NCI-H128 (cell line): ENCODE measurements around the gene INHBB.

Experiments
- DNase-seq: peaks from one replicate; lab custom pipeline; 2025; ENCODE audit not compliant: unreplicated experiment; lab: John Stamatoyannopoulos, UW

INHBB gene

GRCh38 chr2:120354467-120354866, 8.5 kb downstream of the INHBB start:
- no peak for DNase-seq

GRCh38 chr2:120354935-120355779, 9.2 kb downstream of the INHBB start:
- no peak for DNase-seq

GRCh38 chr2:120355780-120356266, 9.9 kb downstream of the INHBB start:
- no peak for DNase-seq

- DNase-seq, result no peak
Observed at GRCh38 chr2:120357768-120358167, 11.8 kb downstream of the INHBB start.

GRCh38 chr2:120358734-120359465, 13.0 kb downstream of the INHBB start:
- no peak for DNase-seq

GRCh38 chr2:120360307-120360855, 14.4 kb downstream of the INHBB start:
- no peak for DNase-seq

- no peak for DNase-seq
Observed at GRCh38 chr2:120362926-120363325, 17.0 kb downstream of the INHBB start.

- DNase-seq, result no peak
Observed at GRCh38 chr2:120365236-120365793, 19.4 kb downstream of the INHBB start.

- DNase-seq, result no peak
Observed at GRCh38 chr2:120366698-120367097, 20.8 kb downstream of the INHBB start.

- no peak for DNase-seq
Observed at GRCh38 chr2:120367221-120367620, 21.3 kb downstream of the INHBB start.

GRCh38 chr2:120367649-120368048, 21.7 kb downstream of the INHBB start:
- DNase-seq, result no peak

GRCh38 chr2:120368086-120368485, 22.1 kb downstream of the INHBB start:
- DNase-seq, result no peak

GRCh38 chr2:120369250-120369649, 23.3 kb downstream of the INHBB start:
- no peak for DNase-seq

GRCh38 chr2:120371969-120372625, 26.2 kb downstream of the INHBB start:
- DNase-seq, result no peak

GRCh38 chr2:120372816-120373215, 26.9 kb downstream of the INHBB start:
- no peak for DNase-seq

- no peak for DNase-seq
Observed at GRCh38 chr2:120373424-120373823, 27.5 kb downstream of the INHBB start.

GRCh38 chr2:120374821-120375220, 28.9 kb downstream of the INHBB start:
- DNase-seq, result no peak

- no peak for DNase-seq
Observed at GRCh38 chr2:120375251-120376020, 29.5 kb downstream of the INHBB start.

- DNase-seq, result no peak
Observed at GRCh38 chr2:120376101-120376500, 30.2 kb downstream of the INHBB start.
